Lung (tissue), 16 donors: ENCODE measurements around the gene CIP2A. TPM values are rescaled to one million over a fixed set of nuclear protein-coding genes. Genes with fewer than 3 reads are reported as not detected.
A peak's percentile ranks its signal among the peaks of the same experiment; 100 is the strongest.

Experiments used
- ATAC-seq: fragments of 200-7000 bp; cut with Tn5 transposase; one replicate; pipeline ENCODE4 v1.9.1; 2020; ENCODE audit warnings: moderate number of reproducible peaks; ENCODE audit not compliant: insufficient read depth, low FRiP score
- DNase-seq, 3 donors: peaks; one replicate each; pipeline ENCODE4 v3.0.0-alpha.2; 2013 to 2017
- H3K27ac ChIP-seq, 2 donors: one replicate each; pipeline ENCODE4 v1.5.1; 2013; ENCODE audit warnings: mild to moderate bottlenecking in 2 of 2, moderate library complexity in 2 of 2, control low read depth in 1 of 2, inconsistent platforms in 1 of 2, low read depth in 1 of 2, low read length in 1 of 2
- H3K27me3 ChIP-seq, 3 donors: one replicate each; pipeline ENCODE4 v1.5.1; 2013; ENCODE audit warnings: low read length in 2 of 3; ENCODE audit not compliant: control insufficient read depth in 3 of 3, insufficient read depth in 3 of 3
- H3K36me3 ChIP-seq, 4 donors: one replicate each; pipeline ENCODE4 v1.5.1; 2013; ENCODE audit warnings: low read length in 4 of 4, mild to moderate bottlenecking in 1 of 4, moderate library complexity in 1 of 4; ENCODE audit not compliant: control insufficient read depth in 4 of 4, insufficient read depth in 4 of 4
- H3K4me1 ChIP-seq, 5 donors: one replicate each; pipeline ENCODE4 v1.5.1; 2013; ENCODE audit warnings: low read length in 5 of 5, mild to moderate bottlenecking in 2 of 5, moderate library complexity in 1 of 5; ENCODE audit not compliant: control insufficient read depth in 5 of 5, insufficient read depth in 5 of 5
- H3K4me3 ChIP-seq: one replicate; pipeline ENCODE4 v1.5.1; 2013; ENCODE audit warnings: mild to moderate bottlenecking, control low read depth, moderate library complexity
- H3K9ac ChIP-seq, 2 donors: one replicate each; pipeline ENCODE4 v1.5.1; 2013; ENCODE audit warnings: low read length in 2 of 2, control low read depth in 1 of 2; ENCODE audit not compliant: insufficient read depth in 1 of 2
- H3K9me3 ChIP-seq, 4 donors: one replicate each; pipeline ENCODE4 v1.5.1; 2013; ENCODE audit warnings: low read length in 3 of 4, mild to moderate bottlenecking in 1 of 4, moderate library complexity in 1 of 4; ENCODE audit not compliant: control insufficient read depth in 4 of 4, insufficient read depth in 3 of 4
- CTCF ChIP-seq: IDR thresholded peaks from 2 replicates; pipeline ENCODE4 v1.5.1; 2012; ENCODE audit warnings: mild to moderate bottlenecking; ENCODE audit errors: control extremely low read depth, extremely low read depth
- WGBS, 2 donors: extraction: QIAGEN DNeasy Blood & Tissue Kit; methylation state at CpG; one replicate each; pipeline ENCODE4 v1.1.7; 2013; 5-methylcytosine and 5-hydroxymethylcytosine counted together
- long read RNA-seq, 5 donors: transcript quantifications; one replicate each; lab custom pipeline, GENCODE V29; 2026
- polyA plus RNA-seq, 2 donors: library from polyadenylated mRNA; stranded (reverse); fragments of 200-250 nt; gene quantifications; one replicate each; pipeline ENCODE4 v1.2.1, GENCODE V29; 2013
- total RNA-seq, 2 donors: library from RNA; depleted of rRNA in 1 of 2; stranded (reverse); fragments of >200 nt in 1 of 2; gene quantifications; one replicate each; pipeline ENCODE4 v1.2.1, GENCODE V29; 2014 to 2021
- donor health status: control.
- donor health status: control.
- donor health status: Bipolar disorder and iron deficiency.
- donor health status: healthy.
- donor health status: DM: yes; HTN: yes; CAD: no.

The CIP2A gene
- total RNA-seq (10 to 100 TPM in 1 of 2 donors, 1 to 10 TPM in 1; 2.6 to 12.9 TPM), polyA plus RNA-seq (1 to 10 TPM; 1.1 to 1.6 TPM)
- long read RNA-seq, donor 1, result 0 reads
- long read RNA-seq, donor 2, result 0 reads
- long read RNA-seq, donor 3, partial matches to known transcripts, result 9 of 11 reads
- long read RNA-seq, donor 3, other reads (novel, unspliced or antisense), result 0 of 11 reads
- long read RNA-seq, donor 4, result 0 reads
- long read RNA-seq, donor 5, partial matches to known transcripts, result 0 of 1 reads
- long read RNA-seq, donor 5, other reads (novel, unspliced or antisense), result 0 of 1 reads

GRCh38 chr3:108589081-108589997 lies at the start of gene CIP2A, which contains the start of gene DZIP3:
Gene CIP2A, minus strand, starts transcription at chr3:108589438. Its CDS starts 63 bp downstream, at chr3:108589375.
Gene DZIP3, plus strand, starts transcription at chr3:108589722. Its CDS starts 15,685 bp downstream, at chr3:108605407.
- ATAC-seq (peak; percentile 90), DNase-seq (peak; percentile 96 to 97 (median 97))
- WGBS, 2 donors, result 0% methylated on average over 59 of the region's 59 CpGs
- Histone ChIP-seq H3K36me3 (peaks cover 0 to 3% (median 0%) of the 10 kb centered on the region in 4 donors), H3K27ac (peak within 1 kb of the TSS; percentile 88 to 98), H3K27me3 (no peaks in the 10 kb centered on the region), H3K9ac (peak within 1 kb of the TSS; percentile 93 to 99), H3K9me3 (no peaks in the 10 kb centered on the region), H3K4me3 (peak within 1 kb of the TSS; percentile 88), H3K4me1 (peaks cover 0 to 24% (median 2%) of the 10 kb centered on the region in 5 donors)
- no peak for TF ChIP-seq CTCF

DNA sequence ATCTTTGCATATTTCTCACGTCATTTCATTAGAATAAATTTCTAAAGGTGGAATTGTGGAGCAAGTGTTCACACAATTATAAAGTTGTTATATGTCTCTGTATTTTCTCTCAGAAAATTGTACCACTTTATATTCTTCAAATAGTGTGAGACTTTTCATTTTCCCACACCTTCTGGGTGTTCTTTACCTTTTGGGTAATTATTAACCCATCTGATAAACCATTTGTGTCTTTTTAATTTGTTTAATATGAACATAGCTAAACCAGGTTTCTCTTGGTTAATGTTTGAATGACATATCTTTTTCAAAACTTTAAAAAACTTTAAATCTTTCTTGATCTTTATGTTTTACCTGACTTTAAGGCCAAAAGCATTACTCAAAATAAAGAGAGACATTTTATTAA lies 40.7 kb upstream of the CIP2A start:
- H3K27ac ChIP-seq, result no peak overlapping the region
- no peaks in the 10 kb centered on the region for H3K4me1 ChIP-seq
- TF ChIP-seq CTCF, result no peak
- peak in 1 of 3 donors; percentile 7 for DNase-seq
- WGBS, 2 donors, result 97% methylated on average over 1 of the region's 1 CpG
- H3K36me3 ChIP-seq, result peaks cover 1 to 19% (median 10%) of the 10 kb centered on the region in 4 donors
- no peak for ATAC-seq
- H3K9ac ChIP-seq, result no peak overlapping the region
- H3K4me3 ChIP-seq, result no peak overlapping the region
- H3K9me3 ChIP-seq, result no peaks in the 10 kb centered on the region
- H3K27me3 ChIP-seq, result no peaks in the 10 kb centered on the region

DNA sequence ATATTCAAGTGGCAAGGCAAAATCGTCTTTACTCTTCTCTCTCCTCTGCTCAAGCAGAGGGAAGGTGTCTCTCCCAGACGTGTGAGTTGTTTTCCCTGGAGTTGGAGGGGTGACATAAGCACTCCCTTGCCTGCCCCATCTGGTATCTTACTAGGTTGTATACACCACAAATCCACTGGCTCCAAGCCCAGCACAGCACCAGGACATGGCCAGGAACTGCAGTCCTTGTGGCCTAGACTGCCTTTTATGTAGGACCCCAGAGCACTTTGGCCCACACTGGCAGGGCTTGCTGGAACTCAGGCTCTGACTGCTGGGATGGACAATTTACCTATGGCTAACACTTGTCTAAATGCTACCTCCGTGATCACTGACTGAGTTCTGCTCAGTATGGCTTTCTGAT lies 34.3 kb upstream of the CIP2A start:
- DNase-seq, result no peak
- Histone ChIP-seq H3K27ac (no peak overlapping the region), H3K27me3 (no peaks in the 10 kb centered on the region), H3K9me3 (no peaks in the 10 kb centered on the region), H3K9ac (no peak overlapping the region), H3K36me3 (peaks cover 1 to 11% (median 7%) of the 10 kb centered on the region in 4 donors), H3K4me1 (no peaks in the 10 kb centered on the region), H3K4me3 (no peak overlapping the region)
- 85 to 87% methylated on average over 3 of the region's 3 CpGs for WGBS, 2 donors
- TF ChIP-seq CTCF, result no peak
- no peak for ATAC-seq
